ENCODE measurements around the gene AZGP1. TPM values are rescaled to one million over a fixed set of nuclear protein-coding genes. Genes with fewer than 3 reads are reported as not detected.
"Not testable (repeated sequence)": the region's sequence is repeated elsewhere in the genome, so short reads cannot be mapped to it uniquely, and the experiment has no call there.

Gene AZGP1
- polyA plus RNA-seq, 1 of the 3 experiments (the other 2 are of a cell fraction): not detected

DNA sequence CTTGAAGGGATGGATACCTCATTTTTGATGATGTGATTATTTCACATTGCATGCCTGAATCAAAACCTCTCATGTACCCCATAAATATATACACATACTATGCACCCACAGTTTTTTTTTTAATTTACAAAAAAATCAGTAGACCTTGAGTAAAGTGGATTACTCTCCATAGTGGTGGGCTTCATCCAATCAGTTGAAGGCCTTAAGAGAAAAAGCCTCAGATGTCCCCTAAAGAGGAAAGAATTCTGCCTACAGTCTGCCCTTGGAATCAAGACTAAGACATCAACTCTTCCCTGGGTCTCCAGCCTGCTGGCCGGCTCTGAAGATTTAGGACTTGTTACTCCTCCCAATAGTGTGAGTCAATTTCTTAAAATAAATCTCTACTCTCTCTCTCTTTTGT lies 1.1 kb downstream of the AZGP1 start:
- H3K36me3 ChIP-seq (replicated peaks in 1 of 2; ENCODE audit: control insufficient read depth in 1 of 2, insufficient read depth in 2 of 2, low read length in 1 of 2): no peaks in the 10 kb centered on the region
- H3K9me3 ChIP-seq: no peaks in the 10 kb centered on the region
- no peaks in the 10 kb centered on the region; a peak in 1 of 4 replicates for H3K4me1 ChIP-seq (ENCODE audit: control insufficient read depth in 1 of 2, insufficient read depth in 2 of 2, low read depth in 1 of 2, low read length in 1 of 2)
- H4K20me1 ChIP-seq (ENCODE audit: insufficient read depth): no peaks in the 10 kb centered on the region
- H3K9ac ChIP-seq: no peak overlapping the region
- H3K79me2 ChIP-seq (ENCODE audit: insufficient read depth): no peaks in the 10 kb centered on the region
- no peak overlapping the region for H3K4me3 ChIP-seq (ENCODE audit: low read depth in 2 of 2, low read length in 1 of 2)
- no peak overlapping the region for H2AFZ ChIP-seq (ENCODE audit: low read depth)
- no peak for TF ChIP-seq RCOR1 (IDR thresholded peaks at IDR 0.05; ENCODE audit: low read length)
- no peak for TF ChIP-seq TCF12 (IDR thresholded peaks at IDR 0.05)
- TF ChIP-seq RXRA (IDR thresholded peaks at IDR 0.05; ENCODE audit: borderline replicate concordance, low read depth): no peak
- TF ChIP-seq FOXJ3 (CRISPR knock-in tag; IDR thresholded peaks at IDR 0.05): no peak
- TF ChIP-seq POLR2AphosphoS5 (IDR thresholded peaks at IDR 0.05; ENCODE audit: low read depth, low read length): no peak
- no peak for TF ChIP-seq NFIC (IDR thresholded peaks at IDR 0.05; ENCODE audit: borderline replicate concordance)
- TF ChIP-seq, protein P1, sequence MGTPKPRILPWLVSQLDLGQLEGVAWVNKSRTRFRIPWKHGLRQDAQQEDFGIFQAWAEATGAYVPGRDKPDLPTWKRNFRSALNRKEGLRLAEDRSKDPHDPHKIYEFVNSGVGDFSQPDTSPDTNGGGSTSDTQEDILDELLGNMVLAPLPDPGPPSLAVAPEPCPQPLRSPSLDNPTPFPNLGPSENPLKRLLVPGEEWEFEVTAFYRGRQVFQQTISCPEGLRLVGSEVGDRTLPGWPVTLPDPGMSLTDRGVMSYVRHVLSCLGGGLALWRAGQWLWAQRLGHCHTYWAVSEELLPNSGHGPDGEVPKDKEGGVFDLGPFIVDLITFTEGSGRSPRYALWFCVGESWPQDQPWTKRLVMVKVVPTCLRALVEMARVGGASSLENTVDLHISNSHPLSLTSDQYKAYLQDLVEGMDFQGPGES (IDR thresholded peaks at IDR 0.05; ENCODE audit: low read depth, low read length): no peak
- no peak for TF ChIP-seq GABPA (IDR thresholded peaks at IDR 0.05; ENCODE audit: low read depth)
- no peak for TF ChIP-seq YY1 (IDR thresholded peaks at IDR 0.05; ENCODE audit: low read depth)
- no peak for TF ChIP-seq MEF2A (IDR thresholded peaks at IDR 0.05; ENCODE audit: borderline replicate concordance, low read depth)
- no peak for TF ChIP-seq RFX5 (IDR thresholded peaks at IDR 0.05; ENCODE audit: low read length)
- TF ChIP-seq EP300 (IDR thresholded peaks at IDR 0.05; ENCODE audit: borderline replicate concordance in 1 of 2, low read depth in 1 of 2, low read length in 1 of 2): no peak
- DNase-seq: no peak
- ChIA-PET POLR2A (no interaction called here), CTCF (interaction anchor here (6.5 kb wide), 1 partner anchor 17 kb away, joined by 103 read pairs; no protein-coding TSS in a partner anchor)
- 44% methylated on average over 1 of the region's 1 CpG for WGBS (ENCODE audit: low lambda C conversion rate)
- H3F3A ChIP-seq (replicated peaks; ENCODE audit: insufficient read depth): no peaks in the 10 kb centered on the region
- H3K9me2 ChIP-seq: no peaks in the 10 kb centered on the region
- H3K27me3 ChIP-seq (ENCODE audit: insufficient read depth): peaks cover 24% of the 10 kb centered on the region; the same call in 1 of the 2 replicates
- H3K4me2 ChIP-seq: no peak overlapping the region
- no peak overlapping the region for H3K27ac ChIP-seq (ENCODE audit: low read depth in 2 of 2, low read length in 1 of 2)

DNA sequence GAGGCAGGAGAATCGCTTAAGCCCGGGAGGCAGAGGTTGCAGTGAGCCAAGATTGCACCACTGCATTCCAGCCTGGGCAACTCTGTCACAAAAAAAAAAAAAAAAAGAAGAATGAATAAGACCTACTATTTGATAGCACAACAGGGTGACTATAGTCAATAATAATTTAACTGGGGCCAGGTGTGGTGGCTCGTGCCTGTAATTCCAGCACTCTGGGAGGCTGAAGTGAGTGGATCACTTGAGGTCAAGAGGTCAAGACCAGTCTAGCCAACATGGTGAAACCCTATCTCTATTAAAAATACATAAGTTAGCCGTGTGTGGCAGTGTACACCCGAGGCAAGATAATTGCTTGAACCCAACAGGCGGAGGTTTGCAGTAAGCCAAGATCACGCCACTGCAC lies 2.0 kb downstream of the AZGP1 start:
- peaks cover 22% of the 10 kb centered on the region; the same call in 1 of the 2 replicates for H3K27me3 ChIP-seq (ENCODE audit: insufficient read depth)
- H3K9me3 ChIP-seq; H3K4me3 ChIP-seq (ENCODE audit: low read depth in 2 of 2, low read length in 1 of 2); H3K9ac ChIP-seq; H3K4me2 ChIP-seq; H3F3A ChIP-seq (replicated peaks; ENCODE audit: insufficient read depth); H4K20me1 ChIP-seq (ENCODE audit: insufficient read depth); DNase-seq; H3K79me2 ChIP-seq (ENCODE audit: insufficient read depth); H3K4me1 ChIP-seq (ENCODE audit: control insufficient read depth in 1 of 2, insufficient read depth in 2 of 2, low read depth in 1 of 2, low read length in 1 of 2); H2AFZ ChIP-seq (ENCODE audit: low read depth); POLR2A ChIA-PET; H3K9me2 ChIP-seq; H3K36me3 ChIP-seq (replicated peaks in 1 of 2; ENCODE audit: control insufficient read depth in 1 of 2, insufficient read depth in 2 of 2, low read length in 1 of 2); H3K27ac ChIP-seq (ENCODE audit: low read depth in 2 of 2, low read length in 1 of 2): not testable (repeated sequence)
- CTCF ChIA-PET: interaction anchor here (0.6 to 6.5 kb wide), 2 partner anchors 18 to 62 kb away, joined by 3 to 103 read pairs; no protein-coding TSS in a partner anchor
- WGBS (ENCODE audit: low lambda C conversion rate): 31% methylated on average over 7 of the region's 7 CpGs

DNA sequence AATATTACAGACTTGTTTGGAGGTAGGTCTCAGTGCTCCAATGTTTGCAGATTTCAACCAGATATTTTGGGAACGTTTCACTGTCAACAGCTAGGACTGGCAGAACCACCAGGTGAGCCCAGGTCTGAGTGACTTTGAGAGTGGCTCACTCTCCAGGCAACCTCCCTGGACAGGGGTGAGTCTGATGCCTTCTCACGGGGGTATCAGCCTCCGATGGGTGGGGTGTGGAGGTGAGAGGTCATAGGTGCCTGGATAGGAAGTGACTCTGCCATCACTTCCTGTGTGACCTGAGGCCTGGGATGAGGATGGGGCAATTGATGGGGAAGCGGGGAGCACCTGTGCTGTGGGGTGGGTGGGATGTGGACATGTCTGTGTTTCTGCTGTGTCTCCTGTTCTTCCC lies 4.6 kb downstream of the AZGP1 start:
- ChIA-PET POLR2A (no interaction called here), CTCF (interaction anchor here (1.7 kb wide), 1 partner anchor 23 kb away, joined by 4 read pairs; no protein-coding TSS in a partner anchor)
- no peaks in the 10 kb centered on the region for H3K9me3 ChIP-seq
- no peaks in the 10 kb centered on the region for H3K9me2 ChIP-seq
- H3K36me3 ChIP-seq (replicated peaks in 1 of 2; ENCODE audit: control insufficient read depth in 1 of 2, insufficient read depth in 2 of 2, low read length in 1 of 2): no peaks in the 10 kb centered on the region
- no peak overlapping the region for H3K4me2 ChIP-seq
- no peak overlapping the region for H2AFZ ChIP-seq (ENCODE audit: low read depth)
- H3K4me3 ChIP-seq (ENCODE audit: low read depth in 2 of 2, low read length in 1 of 2): no peak overlapping the region
- H3K27me3 ChIP-seq (ENCODE audit: insufficient read depth): peaks cover 32% of the 10 kb centered on the region
- TF ChIP-seq ZBTB33 (IDR thresholded peaks at IDR 0.05; ENCODE audit: borderline replicate concordance, low read depth) (no peak), POLR2AphosphoS5 (IDR thresholded peaks at IDR 0.05; ENCODE audit: low read depth, low read length) (no peak), SIN3A (IDR thresholded peaks at IDR 0.05; ENCODE audit: borderline replicate concordance, low read depth, low read length) (no peak), EZH2phosphoT487 (IDR thresholded peaks at IDR 0.05; ENCODE audit: borderline replicate concordance, low read depth) (no peak), NFIC (IDR thresholded peaks at IDR 0.05; ENCODE audit: borderline replicate concordance) (no peak), RXRA (IDR thresholded peaks at IDR 0.05; ENCODE audit: borderline replicate concordance, low read depth) (no peak), ELF1 (IDR thresholded peaks at IDR 0.05) (no peak), MXI1 (IDR thresholded peaks at IDR 0.05; ENCODE audit: low read depth, low read length) (no peak)
- TF ChIP-seq, protein P2, sequence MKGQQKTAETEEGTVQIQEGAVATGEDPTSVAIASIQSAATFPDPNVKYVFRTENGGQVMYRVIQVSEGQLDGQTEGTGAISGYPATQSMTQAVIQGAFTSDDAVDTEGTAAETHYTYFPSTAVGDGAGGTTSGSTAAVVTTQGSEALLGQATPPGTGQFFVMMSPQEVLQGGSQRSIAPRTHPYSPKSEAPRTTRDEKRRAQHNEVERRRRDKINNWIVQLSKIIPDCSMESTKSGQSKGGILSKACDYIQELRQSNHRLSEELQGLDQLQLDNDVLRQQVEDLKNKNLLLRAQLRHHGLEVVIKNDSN (IDR thresholded peaks at IDR 0.05; ENCODE audit: borderline replicate concordance, low read depth): no peak
- TF ChIP-seq, protein P3, sequence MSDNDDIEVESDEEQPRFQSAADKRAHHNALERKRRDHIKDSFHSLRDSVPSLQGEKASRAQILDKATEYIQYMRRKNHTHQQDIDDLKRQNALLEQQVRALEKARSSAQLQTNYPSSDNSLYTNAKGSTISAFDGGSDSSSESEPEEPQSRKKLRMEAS (IDR thresholded peaks at IDR 0.05; ENCODE audit: low read depth): no peak
- no peak overlapping the region for H3K9ac ChIP-seq
- no peaks in the 10 kb centered on the region; a peak in 1 of 4 replicates for H3K4me1 ChIP-seq (ENCODE audit: control insufficient read depth in 1 of 2, insufficient read depth in 2 of 2, low read depth in 1 of 2, low read length in 1 of 2)
- H3F3A ChIP-seq (replicated peaks; ENCODE audit: insufficient read depth): no peaks in the 10 kb centered on the region
- H3K79me2 ChIP-seq (ENCODE audit: insufficient read depth): no peaks in the 10 kb centered on the region
- WGBS (ENCODE audit: low lambda C conversion rate): 6% methylated on average over 4 of the region's 4 CpGs
- H4K20me1 ChIP-seq (ENCODE audit: insufficient read depth): no peaks in the 10 kb centered on the region
- no peak for DNase-seq
- no peak overlapping the region for H3K27ac ChIP-seq (ENCODE audit: low read depth in 2 of 2, low read length in 1 of 2)

All from SK-N-SH (cell line).